Calu3 (cell line): ENCODE results near the gene HOXD8. TPM values are rescaled to one million over a fixed set of nuclear protein-coding genes. Genes with fewer than 3 reads are reported as not detected.

ENCODE experiments used
- Bru-seq: library from RNA; stranded (reverse); fragments of 400-500 nt; gene quantifications from one replicate; lab custom pipeline; 2021; lab: Mats Ljungman, UMichigan
- BruChase-seq, 2 experiments: library from RNA; stranded (reverse); fragments of 400-500 nt; gene quantifications; one replicate each; lab custom pipeline; 2021; lab: Mats Ljungman, UMichigan
- BruUV-seq: library from RNA; stranded (reverse); fragments of 400-500 nt; replicated peaks from 2 replicates; lab custom pipeline; 2021; lab: Mats Ljungman, UMichigan
- CTCF ChIA-PET: fragments of 300-600 bp; sonication (Branson Sonifier 250); formaldehyde crosslinking; loops from one replicate; lab custom pipeline; 2022; ENCODE audit warnings: antibody characterized with exemption; lab: Charles Lee
- DNase-seq: peaks from one replicate; pipeline ENCODE4 v3.0.0; 2022
- H3K27ac Mint-ChIP-seq: one replicate; pipeline ENCODE4 v1.8.0; 2022; ENCODE audit warnings: mixed read lengths; ENCODE audit not compliant: unreplicated experiment
- H3K27me3 Mint-ChIP-seq: one replicate; pipeline ENCODE4 v1.8.0; 2022; ENCODE audit warnings: mixed read lengths; ENCODE audit not compliant: unreplicated experiment
- H3K36me3 Mint-ChIP-seq: one replicate; pipeline ENCODE4 v1.8.0; 2022; ENCODE audit warnings: mild to moderate bottlenecking, moderate library complexity, mixed read lengths; ENCODE audit not compliant: insufficient read depth, unreplicated experiment
- H3K4me1 Mint-ChIP-seq: one replicate; pipeline ENCODE4 v1.8.0; 2022; ENCODE audit warnings: mild to moderate bottlenecking, low read depth, mixed read lengths; ENCODE audit not compliant: unreplicated experiment
- H3K4me3 Mint-ChIP-seq: one replicate; pipeline ENCODE4 v1.8.0; 2022; ENCODE audit warnings: mild to moderate bottlenecking, low read depth, moderate library complexity, mixed read lengths; ENCODE audit not compliant: unreplicated experiment
- H3K9me3 Mint-ChIP-seq: one replicate; pipeline ENCODE4 v1.8.0; 2022; ENCODE audit warnings: low read depth, mixed read lengths; ENCODE audit not compliant: unreplicated experiment
- CTCF ChIP-seq: fragments of 200-600 bp; IDR thresholded peaks from one replicate; pipeline ENCODE4 v1.8.0; 2022; ENCODE audit warnings: antibody characterized with exemption; ENCODE audit not compliant: unreplicated experiment
- intact Hi-C: fragments of 100-400 bp; cut with micrococcal nuclease; formaldehyde crosslinking; loops from one replicate; pipeline ENCODE4 v1.10.0; 2022; ENCODE audit not compliant: unreplicated experiment
- long read RNA-seq: library from polyadenylated mRNA; stranded (forward); transcript quantifications from one replicate; pipeline ENCODE4 v2.0.0, GENCODE V29; 2022
- total RNA-seq: library from RNA; stranded (reverse); gene quantifications from 2 replicates; pipeline ENCODE4 v1.2.3, GENCODE V29; 2022

HOXD8 gene
- total RNA-seq (not detected in 2 replicates), Bru-seq, nascent RNA (not detected), BruChase-seq, experiment 1, labeled RNA remaining after a 6-hour chase (not detected), BruChase-seq, experiment 2, labeled RNA remaining after a 2-hour chase (not detected)
- long read RNA-seq, result 0 reads

- BruUV-seq, result no TSS peak
- no peak within 1 kb of the TSS for H3K27ac Mint-ChIP-seq
- no peaks in the 10 kb centered on the region for H3K36me3 Mint-ChIP-seq
- DNase-seq, result no peak
- no peak within 1 kb of the TSS for H3K4me3 Mint-ChIP-seq
- no peaks in the 10 kb centered on the region for H3K9me3 Mint-ChIP-seq
- no peaks in the 10 kb centered on the region for H3K4me1 Mint-ChIP-seq
- intact Hi-C loops, result loop anchor here (5.0 to 10.0 kb wide), 3 partner anchors 423 to 1636 kb away; no protein-coding TSS in a partner anchor
- no peaks in the 10 kb centered on the region for H3K27me3 Mint-ChIP-seq
- CTCF ChIA-PET, result no interaction called here
- no peak for TF ChIP-seq CTCF
Measured at GRCh38 chr2:176128982-176129796, at the start of gene HOXD8. HOXD8 (plus strand) TSS chr2:176129705; CDS start chr2:176130367, 662 bp downstream.

- Mint-ChIP-seq H3K4me3 (peak overlapping the region; percentile 86), H3K9me3 (peaks cover 2% of the 10 kb centered on the region), H3K36me3 (peaks cover 15% of the 10 kb centered on the region), H3K4me1 (peaks cover 8% of the 10 kb centered on the region), H3K27ac (no peak overlapping the region), H3K27me3 (peaks cover 34% of the 10 kb centered on the region)
- intact Hi-C loops, result loop anchor here (10.0 kb wide), 1 partner anchor 115 kb away; no protein-coding TSS in a partner anchor
- CTCF ChIA-PET, result interaction anchor here (1.0 to 1.2 kb wide), 2 partner anchors 274 to 374 kb away, joined by 3 read pairs; no protein-coding TSS in a partner anchor
- peak; percentile 93 for TF ChIP-seq CTCF
- DNase-seq, result peak; percentile 79
- BruUV-seq, result no TSS peak
Measured at GRCh38 chr2:176079831-176080539, 49.5 kb upstream of the HOXD8 start.

GRCh38 chr2:176080540-176081375 lies 48.7 kb upstream of the HOXD8 start:
- peak; percentile 30 for DNase-seq
- no peak overlapping the region for H3K27ac Mint-ChIP-seq
- BruUV-seq, result no TSS peak
- peaks cover 8% of the 10 kb centered on the region for H3K4me1 Mint-ChIP-seq
- peaks cover 2% of the 10 kb centered on the region for H3K9me3 Mint-ChIP-seq
- H3K27me3 Mint-ChIP-seq, result peaks cover 27% of the 10 kb centered on the region
- TF ChIP-seq CTCF, result no peak
- intact Hi-C loops, result no loop called here
- H3K4me3 Mint-ChIP-seq, result peak overlapping the region; percentile 86
- CTCF ChIA-PET, result interaction anchor here (1.0 kb wide), 1 partner anchor 275 kb away, joined by 3 read pairs; no protein-coding TSS in a partner anchor
- H3K36me3 Mint-ChIP-seq, result peaks cover 15% of the 10 kb centered on the region
